Astrocyte of the hippocampus (primary cell): Measurements from ENCODE around the gene MUC13.
"Not testable (repeated sequence)": the region's sequence is repeated elsewhere in the genome, so short reads cannot be mapped to it uniquely, and the experiment has no call there.

Experiments used
- DNase-seq: peaks from one replicate; pipeline ENCODE4 v3.0.0; 2011; ENCODE audit warnings: low read depth, low spot score

MUC13 gene

GRCh38 chr3:124934577-124934976, at the start of gene MUC13:
TSS of gene MUC13 (minus strand) at chr3:124934751. CDS start at chr3:124934712, 39 bp downstream.
- no peak for DNase-seq

- no peak for DNase-seq
Observed at GRCh38 chr3:124982855-124983254, 48.3 kb upstream of the MUC13 start.

DNA sequence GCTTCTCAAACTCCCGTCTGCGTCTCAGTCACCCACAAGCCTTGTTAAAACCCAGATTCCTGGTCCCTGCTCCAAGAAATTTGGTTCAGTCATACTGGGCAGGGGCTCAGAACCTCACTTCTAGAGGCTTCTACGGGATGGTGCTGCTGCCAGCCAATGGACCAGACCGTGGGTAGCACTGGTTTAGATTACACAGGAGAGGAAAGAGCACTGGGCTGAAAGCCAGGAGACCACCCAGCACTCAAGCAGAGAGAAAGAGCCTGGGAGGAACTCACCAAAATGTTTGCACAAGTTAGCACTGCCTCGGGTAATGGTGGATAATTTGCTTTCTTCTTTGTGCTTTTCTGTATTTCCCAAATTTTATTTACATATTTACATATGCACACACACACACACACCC, 46.9 kb upstream of the MUC13 start:
- no peak for DNase-seq

GRCh38 chr3:124978627-124979026, 44.1 kb upstream of the MUC13 start:
- no peak for DNase-seq

GRCh38 chr3:124976383-124976782, 41.8 kb upstream of the MUC13 start:
- DNase-seq, result no peak

DNA sequence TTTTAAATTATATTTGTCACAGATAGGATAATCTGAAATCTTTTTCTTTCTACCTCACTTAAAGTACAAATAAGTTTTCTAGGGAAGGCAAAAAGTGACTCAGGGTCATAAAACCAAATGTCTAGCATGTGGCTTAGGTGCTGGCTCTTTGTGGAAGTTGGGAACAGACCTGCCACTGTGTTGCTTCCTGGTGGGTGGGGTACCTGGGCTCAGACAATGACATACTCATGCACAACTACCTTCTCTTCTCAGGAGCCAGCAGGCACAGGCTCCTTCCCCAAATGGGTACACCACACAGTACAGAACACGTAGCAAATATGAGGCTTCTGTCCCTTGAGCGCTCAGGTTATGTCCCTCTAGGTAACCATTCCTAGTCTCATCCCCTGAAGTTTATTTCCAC, 40.1 kb upstream of the MUC13 start:
- no peak for DNase-seq

- no peak for DNase-seq
Observed at GRCh38 chr3:124973290-124973689, 38.7 kb upstream of the MUC13 start.

DNA sequence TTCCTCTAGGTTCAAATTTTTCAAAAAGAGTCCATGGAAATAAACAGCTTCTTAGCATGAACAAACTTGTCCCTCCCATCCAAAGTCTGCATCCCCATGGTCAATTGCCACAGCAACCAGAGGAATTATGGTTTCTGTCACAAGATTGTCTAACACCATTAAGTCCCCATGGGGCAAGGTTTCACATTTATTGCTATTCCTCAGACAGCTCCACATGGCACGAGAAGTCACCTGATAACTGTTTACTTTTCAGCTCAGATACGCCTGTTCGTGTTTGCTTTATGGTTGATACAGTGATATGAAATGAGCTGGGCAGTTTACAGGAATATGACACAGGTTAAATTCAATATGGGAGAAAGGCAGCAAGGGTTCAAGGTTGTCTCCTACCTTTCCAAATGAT, 37.9 kb upstream of the MUC13 start:
- no peak for DNase-seq

GRCh38 chr3:124969963-124970722, 35.6 kb upstream of the MUC13 start:
- DNase-seq, result no peak

GRCh38 chr3:124969190-124969589, 34.6 kb upstream of the MUC13 start:
- no peak for DNase-seq

- no peak for DNase-seq
Observed at GRCh38 chr3:124967964-124968363, 33.4 kb upstream of the MUC13 start.

- no peak for DNase-seq
Observed at GRCh38 chr3:124966521-124967445, 32.2 kb upstream of the MUC13 start.

DNA sequence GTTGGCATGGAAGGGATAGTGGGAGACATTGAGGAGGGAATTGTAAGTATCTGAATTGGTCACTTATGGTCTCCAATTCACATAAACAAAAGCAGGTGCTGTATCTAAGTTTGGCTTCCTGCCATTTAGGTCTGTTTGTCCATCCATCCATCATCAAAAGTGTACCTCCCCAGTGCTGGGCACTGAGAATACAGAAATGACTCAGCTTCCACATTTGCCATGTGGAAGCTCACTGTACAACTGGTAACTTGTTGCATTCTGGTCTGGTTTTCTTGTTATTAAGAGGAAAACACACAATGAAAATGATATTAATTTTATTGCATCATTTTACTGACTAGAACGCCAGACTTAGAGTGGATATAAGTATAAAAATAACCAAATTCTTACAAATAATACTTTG, 30.9 kb upstream of the MUC13 start:
- no peak for DNase-seq

DNA sequence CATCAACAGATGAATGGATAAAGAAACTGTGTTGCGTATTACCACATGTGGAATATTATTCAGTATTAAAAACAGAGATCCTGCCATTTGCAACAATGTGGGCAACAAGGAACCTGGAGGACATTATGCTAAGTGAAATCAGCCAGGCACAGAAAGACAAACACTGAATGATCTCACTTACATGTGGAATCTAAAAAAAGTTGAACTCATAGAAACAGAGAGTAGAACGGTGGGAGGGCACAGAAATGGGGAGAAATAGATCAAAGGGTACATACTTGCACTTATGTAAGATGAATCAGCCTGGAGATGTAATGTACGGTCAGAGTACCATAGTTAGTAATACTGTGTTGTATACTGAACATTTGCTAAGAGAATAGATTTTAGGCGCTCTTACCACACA, 29.8 kb upstream of the MUC13 start:
- DNase-seq, result no peak

DNA sequence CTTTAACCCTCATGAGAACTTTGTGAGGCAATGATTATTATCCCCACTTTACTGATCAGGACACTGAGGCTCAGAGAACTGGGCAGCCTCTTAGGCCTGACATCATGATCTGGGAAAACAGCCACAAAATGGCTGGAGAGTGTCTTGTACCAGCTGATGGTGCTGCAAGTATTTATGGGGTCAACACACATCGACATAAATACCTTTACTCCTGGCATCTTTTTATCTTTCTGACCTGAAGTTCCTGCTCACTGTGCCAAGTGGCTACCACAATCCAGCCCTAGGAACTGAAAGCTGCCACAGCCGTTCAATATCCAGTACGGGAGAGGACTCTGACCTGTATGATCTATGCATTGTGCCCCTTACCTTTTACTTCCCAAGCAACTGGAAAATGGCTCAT, 29.2 kb upstream of the MUC13 start:
- DNase-seq, result no peak

- DNase-seq, result no peak
Observed at GRCh38 chr3:124962403-124962940, 27.9 kb upstream of the MUC13 start.

GRCh38 chr3:124960698-124961097, 26.1 kb upstream of the MUC13 start:
- no peak for DNase-seq

- no peak for DNase-seq
Observed at GRCh38 chr3:124960105-124960504, 25.6 kb upstream of the MUC13 start.

DNA sequence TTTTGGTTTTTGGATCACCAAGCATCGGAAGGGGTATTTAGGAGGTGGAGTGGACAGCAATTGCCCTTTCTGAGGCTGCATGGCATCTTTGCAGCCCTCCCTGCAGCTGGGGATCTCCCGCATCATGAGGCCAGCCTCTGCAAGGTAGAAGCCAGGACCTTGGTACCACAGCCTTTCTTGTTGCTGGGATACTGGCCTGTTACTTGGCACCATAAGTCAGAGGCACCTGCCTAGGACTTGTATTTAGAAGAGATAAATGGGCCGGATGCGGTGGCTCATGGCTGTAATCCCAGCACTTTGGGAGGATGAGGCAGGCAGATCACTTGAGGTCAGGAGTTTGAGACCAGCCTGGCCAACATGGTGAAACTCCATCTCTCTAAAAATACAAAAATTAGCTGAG, 23.4 kb upstream of the MUC13 start:
- not testable (repeated sequence) for DNase-seq

- DNase-seq, result no peak
Observed at GRCh38 chr3:124952282-124952855, 17.8 kb upstream of the MUC13 start.

DNA sequence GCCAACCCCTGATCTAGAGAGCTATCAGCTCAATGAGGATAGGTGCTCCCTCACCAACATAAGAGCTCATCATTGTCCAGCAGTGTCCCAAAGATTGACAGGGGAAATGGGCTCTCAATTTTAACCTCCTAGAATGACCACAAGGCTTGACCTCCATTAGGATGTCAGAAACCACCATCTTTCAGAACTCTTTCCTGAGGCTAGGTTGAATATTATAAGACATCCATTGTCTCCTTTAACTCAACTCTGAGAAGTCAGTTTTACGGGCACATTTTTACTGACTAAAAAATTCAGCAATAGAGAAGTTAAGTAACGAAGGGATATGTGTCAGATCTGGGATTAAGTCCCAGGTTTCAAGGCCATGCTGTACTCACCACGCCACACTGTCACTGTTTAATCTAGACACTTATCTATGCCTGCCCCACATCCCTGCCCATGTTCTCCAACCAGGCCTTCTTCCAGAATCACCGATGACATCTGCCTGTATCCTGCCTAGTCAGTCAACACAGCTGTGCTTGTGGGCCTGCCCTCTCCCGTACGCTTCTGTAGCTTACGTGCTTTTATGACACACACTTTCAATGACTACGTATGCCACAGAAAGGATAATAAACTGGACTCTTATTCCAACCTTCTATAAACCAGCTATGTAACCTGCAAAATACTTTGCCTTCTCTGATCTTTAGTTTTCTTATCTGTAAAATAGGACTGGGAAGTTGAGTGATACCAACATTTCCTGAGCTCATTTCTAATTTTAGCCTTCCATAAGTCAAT, 17.1 kb upstream of the MUC13 start:
- no peak for DNase-seq
